ENCODE results near the gene LPCAT1. TPM values are rescaled to one million over a fixed set of nuclear protein-coding genes. Genes with fewer than 3 reads are reported as not detected.
A peak's percentile ranks its signal among the peaks of the same experiment; 100 is the strongest.

LPCAT1 gene
- total RNA-seq, 4 donors from 2014 or later = 7.7 to 44.8 (median 12.0) TPM

DNA sequence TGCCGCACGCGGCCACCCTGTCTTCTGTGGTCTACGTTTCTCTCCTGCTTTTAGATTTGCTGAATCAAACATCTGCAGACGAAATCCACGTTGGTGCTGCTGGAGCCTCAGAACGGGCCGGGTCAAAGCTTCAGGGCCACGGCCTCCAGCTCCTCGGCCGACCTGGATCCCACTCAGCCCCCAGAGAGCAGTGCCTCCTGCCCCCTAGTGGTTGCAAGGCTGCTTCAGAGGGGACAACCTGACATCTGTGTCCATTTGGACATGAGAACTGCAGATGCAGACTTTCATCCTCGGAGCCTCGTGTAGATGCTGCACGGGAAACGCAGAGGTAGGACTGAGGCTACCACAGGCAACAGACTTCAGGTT is 55.5 kb downstream of the LPCAT1 start:
- TF ChIP-seq, protein P1, sequence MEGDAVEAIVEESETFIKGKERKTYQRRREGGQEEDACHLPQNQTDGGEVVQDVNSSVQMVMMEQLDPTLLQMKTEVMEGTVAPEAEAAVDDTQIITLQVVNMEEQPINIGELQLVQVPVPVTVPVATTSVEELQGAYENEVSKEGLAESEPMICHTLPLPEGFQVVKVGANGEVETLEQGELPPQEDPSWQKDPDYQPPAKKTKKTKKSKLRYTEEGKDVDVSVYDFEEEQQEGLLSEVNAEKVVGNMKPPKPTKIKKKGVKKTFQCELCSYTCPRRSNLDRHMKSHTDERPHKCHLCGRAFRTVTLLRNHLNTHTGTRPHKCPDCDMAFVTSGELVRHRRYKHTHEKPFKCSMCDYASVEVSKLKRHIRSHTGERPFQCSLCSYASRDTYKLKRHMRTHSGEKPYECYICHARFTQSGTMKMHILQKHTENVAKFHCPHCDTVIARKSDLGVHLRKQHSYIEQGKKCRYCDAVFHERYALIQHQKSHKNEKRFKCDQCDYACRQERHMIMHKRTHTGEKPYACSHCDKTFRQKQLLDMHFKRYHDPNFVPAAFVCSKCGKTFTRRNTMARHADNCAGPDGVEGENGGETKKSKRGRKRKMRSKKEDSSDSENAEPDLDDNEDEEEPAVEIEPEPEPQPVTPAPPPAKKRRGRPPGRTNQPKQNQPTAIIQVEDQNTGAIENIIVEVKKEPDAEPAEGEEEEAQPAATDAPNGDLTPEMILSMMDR (IDR thresholded peaks at IDR 0.05) = peak in 3 of 6 experiments; percentile 20 to 45 (median 29)
- no peak for TF ChIP-seq POLR2A (IDR thresholded peaks at IDR 0.05)
- Histone ChIP-seq H3K9me3 (no peaks in the 10 kb centered on the region), H3K27ac (no peak overlapping the region), H3K27me3 (no peaks in the 10 kb centered on the region), H3K4me1 (no peaks in the 10 kb centered on the region), H3K4me3 (no peak overlapping the region), H3K36me3 (peaks cover 3 to 61% (median 8%) of the 10 kb centered on the region in 3 donors)
- 91 to 92% methylated on average over 12 of the region's 15 CpGs for WGBS, 2 donors
- DNase-seq = no peak
- intact Hi-C loops (cut with DNase I) = no loop called here

DNA sequence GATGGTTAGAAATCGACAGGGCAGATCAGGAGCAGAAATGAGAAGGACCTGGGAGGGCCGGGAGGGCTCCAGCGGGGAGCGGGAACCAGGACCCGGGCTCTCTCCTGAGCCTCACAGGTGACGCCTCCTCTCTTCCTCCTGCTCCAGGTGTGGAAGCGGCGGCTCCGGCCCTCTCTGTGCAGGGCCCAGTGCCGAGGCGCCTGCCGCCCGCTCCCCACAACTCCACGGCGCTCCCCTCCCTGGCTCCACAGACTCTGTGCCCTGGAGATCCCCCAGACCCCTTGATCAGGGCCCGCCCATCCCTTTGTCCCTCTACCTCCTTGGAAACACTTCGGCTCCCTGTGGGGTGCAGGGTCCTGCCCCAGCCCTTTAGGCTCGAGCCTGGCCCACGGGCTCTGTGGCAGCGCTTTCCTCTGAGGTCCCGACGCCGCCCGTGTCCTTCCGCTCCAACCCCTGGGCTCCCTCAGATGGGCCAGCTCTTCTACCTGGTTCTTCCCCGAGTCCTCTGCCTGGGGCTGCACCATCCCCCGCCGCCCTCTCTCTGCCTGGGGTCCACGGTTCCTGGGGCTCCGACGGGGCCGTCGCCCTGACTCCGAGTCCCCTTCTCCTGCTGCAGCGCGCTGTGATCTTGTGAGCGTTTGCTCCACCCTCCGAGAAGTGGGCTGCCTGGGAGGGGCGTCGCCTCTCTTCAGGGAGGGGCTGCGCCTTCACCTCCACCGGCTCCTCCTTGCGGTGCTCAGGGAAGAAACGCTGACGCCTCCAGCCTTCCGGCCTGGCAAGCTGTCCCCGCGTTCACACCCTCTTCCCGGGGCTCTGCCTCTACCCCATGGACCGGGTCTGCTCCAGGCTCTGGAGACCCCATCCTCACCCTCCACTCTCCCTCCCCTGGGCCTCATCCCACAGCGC is 56.2 kb downstream of the LPCAT1 start:
- WGBS, 2 donors = 93 to 94% methylated on average over 33 to 38 of the region's 51 CpGs
- Histone ChIP-seq H3K9me3 (no peaks in the 10 kb centered on the region), H3K4me3 (no peak overlapping the region), H3K4me1 (no peaks in the 10 kb centered on the region), H3K36me3 (peaks cover 10 to 61% (median 12%) of the 10 kb centered on the region in 3 donors), H3K27me3 (no peaks in the 10 kb centered on the region), H3K27ac (no peak overlapping the region)
- no peak for DNase-seq
- intact Hi-C loops (cut with DNase I) = no loop called here
- no peak for TF ChIP-seq POLR2A (IDR thresholded peaks at IDR 0.05)
- TF ChIP-seq, protein P1 (IDR thresholded peaks at IDR 0.05) = no peak

DNA sequence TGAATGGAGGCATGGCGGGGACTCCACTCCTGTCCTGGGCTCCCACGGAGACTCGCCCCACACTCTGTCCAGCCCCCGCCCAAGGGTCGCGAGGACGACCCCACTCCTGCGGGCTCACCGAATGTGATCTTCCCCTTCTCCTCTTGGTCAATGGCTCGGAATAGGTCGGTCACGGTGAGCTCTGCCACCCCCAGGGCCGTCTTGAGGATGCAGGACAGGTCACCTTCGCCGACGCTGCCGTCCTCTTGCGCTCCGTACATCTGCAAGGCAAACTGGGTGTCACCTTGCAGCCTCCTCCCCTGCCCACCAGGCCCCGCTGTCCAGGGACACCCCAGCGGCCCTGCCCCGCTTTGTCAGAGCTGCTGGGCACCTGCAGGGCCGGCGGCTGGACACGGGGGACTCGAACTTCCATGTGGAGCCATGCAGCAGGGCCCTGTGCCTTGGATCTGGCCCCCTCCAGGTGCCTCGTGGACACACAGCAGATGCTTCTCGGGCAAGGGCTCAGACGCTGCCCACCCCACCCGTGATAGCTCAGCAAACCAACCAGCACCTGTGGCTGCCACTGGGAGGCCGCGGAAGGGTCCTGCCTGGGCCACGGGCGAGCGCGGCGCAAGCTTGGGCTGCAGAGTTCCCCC is 57.0 kb downstream of the LPCAT1 start:
- intact Hi-C loops (cut with DNase I) = no loop called here
- Histone ChIP-seq H3K27ac (no peak overlapping the region), H3K4me1 (no peaks in the 10 kb centered on the region), H3K36me3 (peaks cover 11 to 62% (median 12%) of the 10 kb centered on the region in 3 donors), H3K9me3 (no peaks in the 10 kb centered on the region), H3K27me3 (no peaks in the 10 kb centered on the region), H3K4me3 (no peak overlapping the region)
- DNase-seq = no peak
- TF ChIP-seq, protein P1 (IDR thresholded peaks at IDR 0.05) = no peak
- no peak for TF ChIP-seq POLR2A (IDR thresholded peaks at IDR 0.05)
- WGBS, 2 donors = 92 to 97% methylated on average over 12 to 20 of the region's 37 CpGs

DNA sequence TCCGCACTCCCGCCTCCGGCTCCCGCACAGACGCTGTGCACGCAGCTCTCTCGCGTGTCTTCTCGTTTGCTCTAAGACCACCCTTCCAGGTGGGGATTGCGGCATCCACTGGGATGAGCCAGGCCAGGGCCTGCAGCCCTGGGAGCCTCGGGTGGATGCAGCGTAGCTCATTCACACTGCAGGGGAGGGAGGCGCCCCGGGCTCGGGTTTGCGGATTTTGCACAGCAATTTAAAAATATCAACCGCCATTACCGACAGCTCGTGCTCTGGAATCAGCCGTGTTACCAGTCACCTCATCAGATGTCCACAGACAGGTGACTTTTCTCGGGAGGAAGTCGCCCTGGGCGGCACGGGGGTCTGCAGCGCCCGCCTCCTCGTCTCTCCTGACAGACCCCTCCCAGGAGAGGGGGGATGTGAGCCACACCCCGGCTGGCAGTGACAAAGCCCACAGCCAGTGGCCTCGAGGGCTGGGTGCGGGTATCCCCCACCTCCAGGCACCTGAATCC is 57.7 kb downstream of the LPCAT1 start:
- Histone ChIP-seq H3K4me3 (no peak overlapping the region), H3K27me3 (no peaks in the 10 kb centered on the region), H3K27ac (no peak overlapping the region), H3K36me3 (peaks cover 11 to 67% (median 12%) of the 10 kb centered on the region in 3 donors), H3K9me3 (no peaks in the 10 kb centered on the region), H3K4me1 (no peaks in the 10 kb centered on the region)
- WGBS, 2 donors = 97% methylated on average over 20 to 27 of the region's 30 CpGs
- DNase-seq = no peak
- no peak for TF ChIP-seq POLR2A (IDR thresholded peaks at IDR 0.05)
- TF ChIP-seq, protein P1 (IDR thresholded peaks at IDR 0.05) = no peak
- intact Hi-C loops (cut with DNase I) = no loop called here

DNA sequence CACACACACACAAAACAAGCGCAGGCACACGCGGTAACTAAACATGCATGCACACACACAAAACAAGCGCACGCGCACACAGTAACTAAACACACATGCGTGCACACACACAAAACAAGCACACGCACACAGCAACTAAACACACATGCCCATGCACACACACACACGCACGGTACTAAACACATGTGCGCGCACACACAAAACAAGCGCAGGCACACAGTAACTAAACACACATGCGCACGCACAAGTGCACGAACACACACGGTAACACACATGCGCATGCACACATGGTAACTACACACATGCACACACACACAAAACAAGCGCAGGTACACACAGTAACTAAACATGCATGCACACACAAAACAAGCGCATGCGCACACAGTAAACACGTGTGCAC is 58.6 kb downstream of the LPCAT1 start:
- H3K36me3 ChIP-seq = peaks cover 11 to 61% (median 12%) of the 10 kb centered on the region in 3 donors
- 96 to 97% methylated on average over 21 to 22 of the region's 22 CpGs for WGBS, 2 donors

More for the DNA sequence above, 58.6 kb downstream of the LPCAT1 start:
- H3K9me3 ChIP-seq = no peaks in the 10 kb centered on the region
- no peaks in the 10 kb centered on the region for H3K27me3 ChIP-seq
- intact Hi-C loops (cut with DNase I) = no loop called here
- no peaks in the 10 kb centered on the region for H3K4me1 ChIP-seq
- no peak overlapping the region for H3K27ac ChIP-seq
- H3K4me3 ChIP-seq = no peak overlapping the region
- TF ChIP-seq POLR2A (IDR thresholded peaks at IDR 0.05) = no peak
- TF ChIP-seq, protein P1 (IDR thresholded peaks at IDR 0.05) = no peak
- DNase-seq = no peak
